Measurements from ENCODE around the gene MPV17. TPM values are rescaled to one million over a fixed set of nuclear protein-coding genes. Genes with fewer than 3 reads are reported as not detected.

The MPV17 gene
- total and polyA plus RNA-seq, 9 of the 15 experiments (the other 6 are each of a cell fraction or from before 2014, with no cell fraction given): 54.7 to 140 (median 70.2) TPM

GRCh38 chr2:27356382-27357181, 33.7 kb upstream of the MPV17 start, which contains the start of gene GTF3C2 (continued):
- TF ChIP-seq U2AF2 (optimal IDR thresholded peaks at IDR 0.05; ENCODE audit: low read depth, low read length) (no peak), EGR1 (conservative IDR thresholded peaks at IDR 0.05) (peak; percentile 67), MCM5 (IDR thresholded peaks at IDR 0.05; ENCODE audit: low read depth) (no peak), ZFP36 (IDR thresholded peaks at IDR 0.05; ENCODE audit: low read depth, low read length, partially characterized antibody) (no peak), UBTF (IDR thresholded peaks at IDR 0.05; ENCODE audit: borderline replicate concordance in 1 of 2, low read depth in 2 of 2, low read length in 2 of 2) (peak; percentile 76 to 92; a peak in 3 of 4 replicates), CEBPZ (IDR thresholded peaks at IDR 0.05; ENCODE audit: borderline replicate concordance, low read depth, low read length) (no peak), BDP1 (IDR thresholded peaks at IDR 0.05; ENCODE audit: insufficient read depth, insufficient read length) (no peak)
- TF ChIP-seq, protein P1, sequence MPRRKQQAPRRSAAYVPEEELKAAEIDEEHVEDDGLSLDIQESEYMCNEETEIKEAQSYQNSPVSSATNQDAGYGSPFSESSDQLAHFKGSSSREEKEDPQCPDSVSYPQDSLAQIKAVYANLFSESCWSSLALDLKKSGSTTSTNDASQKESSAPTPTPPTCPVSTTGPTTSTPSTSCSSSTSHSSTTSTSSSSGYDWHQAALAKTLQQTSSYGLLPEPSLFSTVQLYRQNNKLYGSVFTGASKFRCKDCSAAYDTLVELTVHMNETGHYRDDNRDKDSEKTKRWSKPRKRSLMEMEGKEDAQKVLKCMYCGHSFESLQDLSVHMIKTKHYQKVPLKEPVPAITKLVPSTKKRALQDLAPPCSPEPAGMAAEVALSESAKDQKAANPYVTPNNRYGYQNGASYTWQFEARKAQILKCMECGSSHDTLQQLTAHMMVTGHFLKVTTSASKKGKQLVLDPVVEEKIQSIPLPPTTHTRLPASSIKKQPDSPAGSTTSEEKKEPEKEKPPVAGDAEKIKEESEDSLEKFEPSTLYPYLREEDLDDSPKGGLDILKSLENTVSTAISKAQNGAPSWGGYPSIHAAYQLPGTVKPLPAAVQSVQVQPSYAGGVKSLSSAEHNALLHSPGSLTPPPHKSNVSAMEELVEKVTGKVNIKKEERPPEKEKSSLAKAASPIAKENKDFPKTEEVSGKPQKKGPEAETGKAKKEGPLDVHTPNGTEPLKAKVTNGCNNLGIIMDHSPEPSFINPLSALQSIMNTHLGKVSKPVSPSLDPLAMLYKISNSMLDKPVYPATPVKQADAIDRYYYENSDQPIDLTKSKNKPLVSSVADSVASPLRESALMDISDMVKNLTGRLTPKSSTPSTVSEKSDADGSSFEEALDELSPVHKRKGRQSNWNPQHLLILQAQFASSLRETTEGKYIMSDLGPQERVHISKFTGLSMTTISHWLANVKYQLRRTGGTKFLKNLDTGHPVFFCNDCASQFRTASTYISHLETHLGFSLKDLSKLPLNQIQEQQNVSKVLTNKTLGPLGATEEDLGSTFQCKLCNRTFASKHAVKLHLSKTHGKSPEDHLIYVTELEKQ (CRISPR knock-in tag; IDR thresholded peaks at IDR 0.05): no peak

All from K562 (cell line).